ENCODE measurements around the gene FAM3B.

- TF ChIP-seq POLR2A (IDR thresholded peaks at IDR 0.05; ENCODE audit: low read depth, low read length) (no peak), POLR2AphosphoS5 (IDR thresholded peaks at IDR 0.05; ENCODE audit: low read depth, low read length) (no peak)
Observed at GRCh38 chr21:41317458-41317857, 857 bp downstream of the FAM3B start.

Data from GM12892 (cell line).